Measurements from ENCODE around the gene LCMT1. TPM values are rescaled to one million over a fixed set of nuclear protein-coding genes. Genes with fewer than 3 reads are reported as not detected.
"Not testable (repeated sequence)": the region's sequence is repeated elsewhere in the genome, so short reads cannot be mapped to it uniquely, and the experiment has no call there.

The LCMT1 gene
- total RNA-seq, 2 donors from 2014 or later, result 34.4 to 43.4 TPM

GRCh38 chr16:25107466-25107792 is 4.1 kb upstream of the LCMT1 start:
- H3K4me3 Mint-ChIP-seq, result peak overlapping the region; percentile 98
- peak overlapping the region; percentile 94 for H3K27ac Mint-ChIP-seq
- H3K4me1 Mint-ChIP-seq, result peaks cover 29% of the 10 kb centered on the region
- ATAC-seq (no peak), DNase-seq (no peak)
- peaks cover 4% of the 10 kb centered on the region for H3K36me3 Mint-ChIP-seq (ENCODE audit: low read depth)
- H3K9me3 ChIP-seq (ENCODE audit: control insufficient read depth, low read length, poor library complexity, severe bottlenecking), result no peaks in the 10 kb centered on the region
- no peaks in the 10 kb centered on the region for H3K27me3 Mint-ChIP-seq

GRCh38 chr16:25108054-25108453 is 3.5 kb upstream of the LCMT1 start:
- Mint-ChIP-seq H3K27me3 (no peaks in the 10 kb centered on the region), H3K27ac (peak overlapping the region; percentile 94), H3K4me1 (peaks cover 31% of the 10 kb centered on the region), H3K36me3 (ENCODE audit: low read depth) (peaks cover 3% of the 10 kb centered on the region), H3K4me3 (peak overlapping the region; percentile 98)
- no peaks in the 10 kb centered on the region for H3K9me3 ChIP-seq (ENCODE audit: control insufficient read depth, low read length, poor library complexity, severe bottlenecking)
- ATAC-seq (no peak), DNase-seq (peak in 1 of 3 donors; percentile 20)

- H3K9me3 ChIP-seq (ENCODE audit: control insufficient read depth, low read length, poor library complexity, severe bottlenecking), result no peaks in the 10 kb centered on the region
- Mint-ChIP-seq H3K36me3 (ENCODE audit: low read depth) (peaks cover 3% of the 10 kb centered on the region), H3K27me3 (no peaks in the 10 kb centered on the region), H3K4me3 (no peak overlapping the region), H3K4me1 (peaks cover 40% of the 10 kb centered on the region), H3K27ac (peak overlapping the region; percentile 88)
- ATAC-seq, result no peak
- no peak for DNase-seq
These were observed 1.9 kb upstream of the LCMT1 start for GRCh38 chr16:25109643-25110042.

- DNase-seq (no peak), ATAC-seq (no peak)
- Mint-ChIP-seq H3K4me3 (peak overlapping the region; percentile 93), H3K36me3 (ENCODE audit: low read depth) (peaks cover 6% of the 10 kb centered on the region), H3K27ac (peak overlapping the region; percentile 88), H3K27me3 (no peaks in the 10 kb centered on the region), H3K4me1 (peaks cover 48% of the 10 kb centered on the region)
- H3K9me3 ChIP-seq (ENCODE audit: control insufficient read depth, low read length, poor library complexity, severe bottlenecking), result no peaks in the 10 kb centered on the region
These were observed 1.1 kb upstream of the LCMT1 start for GRCh38 chr16:25110387-25110947.

GRCh38 chr16:25114121-25114520 is 2.6 kb downstream of the LCMT1 start:
- no peaks in the 10 kb centered on the region for H3K27me3 Mint-ChIP-seq
- H3K36me3 Mint-ChIP-seq (ENCODE audit: low read depth), result peaks cover 9% of the 10 kb centered on the region
- no peak overlapping the region for H3K4me3 Mint-ChIP-seq
- H3K4me1 Mint-ChIP-seq, result peaks cover 53% of the 10 kb centered on the region
- no peak overlapping the region for H3K27ac Mint-ChIP-seq
- ATAC-seq (no peak), DNase-seq (no peak)
- no peaks in the 10 kb centered on the region for H3K9me3 ChIP-seq (ENCODE audit: control insufficient read depth, low read length, poor library complexity, severe bottlenecking)

- H3K4me3 Mint-ChIP-seq, result no peak overlapping the region
- peak overlapping the region; percentile 66 for H3K27ac Mint-ChIP-seq
- H3K36me3 Mint-ChIP-seq (ENCODE audit: low read depth), result peaks cover 9% of the 10 kb centered on the region
- H3K9me3 ChIP-seq (ENCODE audit: control insufficient read depth, low read length, poor library complexity, severe bottlenecking), result no peaks in the 10 kb centered on the region
- no peak for ATAC-seq
- no peak for DNase-seq
- no peaks in the 10 kb centered on the region for H3K27me3 Mint-ChIP-seq
- H3K4me1 Mint-ChIP-seq, result peaks cover 43% of the 10 kb centered on the region
These were observed 7.5 kb downstream of the LCMT1 start for GRCh38 chr16:25118851-25119578.

- no peaks in the 10 kb centered on the region for H3K27me3 Mint-ChIP-seq
- H3K4me1 Mint-ChIP-seq, result peaks cover 43% of the 10 kb centered on the region
- H3K27ac Mint-ChIP-seq, result no peak overlapping the region
- DNase-seq (no peak), ATAC-seq (no peak)
- H3K36me3 Mint-ChIP-seq (ENCODE audit: low read depth), result peaks cover 3% of the 10 kb centered on the region
- no peaks in the 10 kb centered on the region for H3K9me3 ChIP-seq (ENCODE audit: control insufficient read depth, low read length, poor library complexity, severe bottlenecking)
- H3K4me3 Mint-ChIP-seq, result no peak overlapping the region
These were observed 10.5 kb downstream of the LCMT1 start for GRCh38 chr16:25121824-25122600.

- peak overlapping the region; percentile 66 for H3K27ac Mint-ChIP-seq
- H3K36me3 Mint-ChIP-seq (ENCODE audit: low read depth), result peaks cover 5% of the 10 kb centered on the region
- ATAC-seq, result no peak
- no peak overlapping the region for H3K4me3 Mint-ChIP-seq
- no peaks in the 10 kb centered on the region for H3K27me3 Mint-ChIP-seq
- H3K4me1 Mint-ChIP-seq, result peaks cover 33% of the 10 kb centered on the region
- DNase-seq, result no peak
- no peaks in the 10 kb centered on the region for H3K9me3 ChIP-seq (ENCODE audit: control insufficient read depth, low read length, poor library complexity, severe bottlenecking)
These were observed 13.0 kb downstream of the LCMT1 start for GRCh38 chr16:25124503-25124902.

- not testable (repeated sequence) for H3K36me3 Mint-ChIP-seq (ENCODE audit: low read depth); H3K4me3 Mint-ChIP-seq; ATAC-seq; H3K27me3 Mint-ChIP-seq; H3K9me3 ChIP-seq (ENCODE audit: control insufficient read depth, low read length, poor library complexity, severe bottlenecking); DNase-seq; H3K27ac Mint-ChIP-seq
- H3K4me1 Mint-ChIP-seq, result peaks cover 30% of the 10 kb centered on the region
These were observed 14.6 kb downstream of the LCMT1 start for GRCh38 chr16:25126086-25126666.

GRCh38 chr16:25126820-25127232 is 15.3 kb downstream of the LCMT1 start:
- H3K9me3 ChIP-seq (ENCODE audit: control insufficient read depth, low read length, poor library complexity, severe bottlenecking), result no peaks in the 10 kb centered on the region
- Mint-ChIP-seq H3K36me3 (ENCODE audit: low read depth) (peaks cover 5% of the 10 kb centered on the region), H3K4me3 (no peak overlapping the region), H3K27ac (no peak overlapping the region), H3K27me3 (no peaks in the 10 kb centered on the region), H3K4me1 (peaks cover 25% of the 10 kb centered on the region)
- DNase-seq (no peak), ATAC-seq (peak; percentile 59)

GRCh38 chr16:25132751-25133150 is 21.2 kb downstream of the LCMT1 start:
- DNase-seq; H3K4me3 Mint-ChIP-seq; H3K9me3 ChIP-seq (ENCODE audit: control insufficient read depth, low read length, poor library complexity, severe bottlenecking); ATAC-seq; H3K36me3 Mint-ChIP-seq (ENCODE audit: low read depth); H3K27me3 Mint-ChIP-seq; H3K27ac Mint-ChIP-seq; H3K4me1 Mint-ChIP-seq: not testable (repeated sequence)

- peaks cover 9% of the 10 kb centered on the region for H3K36me3 Mint-ChIP-seq (ENCODE audit: low read depth)
- H3K27me3 Mint-ChIP-seq, result no peaks in the 10 kb centered on the region
- H3K4me1 Mint-ChIP-seq, result no peaks in the 10 kb centered on the region
- peak overlapping the region; percentile 62 for H3K27ac Mint-ChIP-seq
- DNase-seq, result no peak
- H3K9me3 ChIP-seq (ENCODE audit: control insufficient read depth, low read length, poor library complexity, severe bottlenecking), result no peaks in the 10 kb centered on the region
- H3K4me3 Mint-ChIP-seq, result no peak overlapping the region
- ATAC-seq, result no peak
These were observed 22.7 kb downstream of the LCMT1 start for GRCh38 chr16:25134166-25134700.

- peaks cover 2% of the 10 kb centered on the region for H3K4me1 Mint-ChIP-seq
- ATAC-seq (no peak), DNase-seq (no peak)
- H3K36me3 Mint-ChIP-seq (ENCODE audit: low read depth), result peaks cover 15% of the 10 kb centered on the region
- H3K9me3 ChIP-seq (ENCODE audit: control insufficient read depth, low read length, poor library complexity, severe bottlenecking), result no peaks in the 10 kb centered on the region
- no peak overlapping the region for H3K4me3 Mint-ChIP-seq
- H3K27ac Mint-ChIP-seq, result no peak overlapping the region
- H3K27me3 Mint-ChIP-seq, result no peaks in the 10 kb centered on the region
These were observed 23.8 kb downstream of the LCMT1 start for GRCh38 chr16:25135254-25135878.
